GM23338 (cell line): ENCODE results near the gene USP21. TPM values are rescaled to one million over a fixed set of nuclear protein-coding genes. Genes with fewer than 3 reads are reported as not detected.

ENCODE experiments used
- ATAC-seq: fragments of 200-7000 bp; cut with Tn5 transposase; 3 replicates; pipeline ENCODE4 v1.9.1; 2020
- DNase-seq: peaks from one replicate; pipeline ENCODE4 v3.0.0-alpha.2; 2015; ENCODE audit warnings: low spot score
- H2AFZ ChIP-seq: fragments of 200-600 bp; sonication (generic); 2 replicates; pipeline ENCODE4 v1.8.0; 2016; ENCODE audit warnings: antibody characterized with exemption, mild to moderate bottlenecking, moderate library complexity
- H3F3A ChIP-seq: fragments of 200-600 bp; sonication (generic); replicated peaks from 2 replicates; pipeline ENCODE4 v1.8.0; 2017; ENCODE audit warnings: antibody characterized with exemption, mixed run types, low read depth
- H3K27ac ChIP-seq: fragments of 200-600 bp; sonication (generic); 2 replicates; pipeline ENCODE4 v1.6.1; 2016; ENCODE audit warnings: low read depth
- H3K27me3 ChIP-seq: fragments of 200-600 bp; sonication (generic); 2 replicates; pipeline ENCODE4 v1.8.0; 2016; ENCODE audit warnings: mild to moderate bottlenecking, mixed run types, moderate library complexity; ENCODE audit not compliant: insufficient read depth
- H3K36me3 ChIP-seq: fragments of 200-600 bp; sonication (generic); 2 replicates; pipeline ENCODE4 v1.8.0; 2016; ENCODE audit warnings: mild to moderate bottlenecking; ENCODE audit not compliant: insufficient read depth
- H3K4me1 ChIP-seq: fragments of 200-600 bp; sonication (generic); 2 replicates; pipeline ENCODE4 v1.8.0; 2016; ENCODE audit warnings: mild to moderate bottlenecking, moderate library complexity; ENCODE audit not compliant: insufficient read depth
- H3K4me2 ChIP-seq: fragments of 200-600 bp; sonication (generic); 2 replicates; pipeline ENCODE4 v1.7.1; 2017; ENCODE audit warnings: mixed run types
- H3K4me3 ChIP-seq: fragments of 200-600 bp; sonication (generic); 2 replicates; pipeline ENCODE4 v1.6.1; 2016; ENCODE audit warnings: mixed run types
- H3K79me2 ChIP-seq: fragments of 200-600 bp; sonication (generic); replicated peaks from 2 replicates; pipeline ENCODE4 v1.8.0; 2017; ENCODE audit warnings: mild to moderate bottlenecking; ENCODE audit not compliant: insufficient read depth
- H3K9me2 ChIP-seq: fragments of 200-600 bp; sonication (generic); 2 replicates; pipeline ENCODE4 v1.8.0; 2017; ENCODE audit not compliant: insufficient read depth
- H4K20me1 ChIP-seq: fragments of 200-600 bp; sonication (generic); replicated peaks from 2 replicates; pipeline ENCODE4 v1.8.0; 2017; ENCODE audit warnings: mild to moderate bottlenecking; ENCODE audit not compliant: insufficient read depth
- H3K27ac Mint-ChIP-seq: 2 replicates; pipeline ENCODE4 v1.8.0; 2020; ENCODE audit warnings: inconsistent platforms, mild to moderate bottlenecking, moderate library complexity, mixed read lengths
- H3K27me3 Mint-ChIP-seq: 3 replicates; pipeline ENCODE4 v1.8.0; 2022; ENCODE audit warnings: low read depth, mild to moderate bottlenecking, moderate library complexity, mixed read lengths, inconsistent platforms; ENCODE audit not compliant: insufficient read depth, poor library complexity
- H3K36me3 Mint-ChIP-seq: 3 replicates; pipeline ENCODE4 v1.8.0; 2021; ENCODE audit warnings: low read depth, mild to moderate bottlenecking, inconsistent platforms, moderate library complexity, mixed read lengths
- H3K4me1 Mint-ChIP-seq: 3 replicates; pipeline ENCODE4 v1.8.0; 2020; ENCODE audit warnings: mild to moderate bottlenecking, inconsistent platforms, mixed read lengths
- H3K4me3 Mint-ChIP-seq: 3 replicates; pipeline ENCODE4 v1.8.0; 2021; ENCODE audit warnings: moderate library complexity, mild to moderate bottlenecking, inconsistent platforms, mixed read lengths
- H3K9me3 Mint-ChIP-seq: 3 replicates; pipeline ENCODE4 v1.8.0; 2020; ENCODE audit warnings: moderate library complexity, mild to moderate bottlenecking, inconsistent platforms, mixed read lengths
- CREB1 ChIP-seq: fragments of 250-450 bp; sonication (Bioruptor Pico); IDR thresholded peaks from 2 replicates; pipeline ENCODE4 v1.5.0; 2020; ENCODE audit warnings: low read depth, mild to moderate bottlenecking, moderate library complexity
- CTCF ChIP-seq, 2 experiments: fragments of 200-600 bp in 1 of 2; sonication (generic) in 1 of 2; conservative IDR thresholded peaks; 2 replicates each; pipeline versions ENCODE4 v1.5.1 to v1.6.1; 2016 to 2017; ENCODE audit warnings: antibody characterized with exemption in 2 of 2, low read depth in 2 of 2, mild to moderate bottlenecking in 2 of 2, moderate library complexity in 1 of 2
- ETS1 ChIP-seq: IDR thresholded peaks from 2 replicates; pipeline ENCODE4 v1.6.1; 2016; ENCODE audit warnings: antibody characterized with exemption
- EZH2 ChIP-seq: fragments of 200-600 bp; sonication (generic); IDR thresholded peaks from one replicate; pipeline ENCODE4 v1.8.0; 2017; ENCODE audit warnings: antibody characterized with exemption, mild to moderate bottlenecking, low read depth; ENCODE audit not compliant: unreplicated experiment
- EZH2phosphoT487 ChIP-seq: fragments of 200-600 bp; sonication (generic); IDR thresholded peaks from one replicate; pipeline ENCODE4 v1.8.1; 2018; ENCODE audit warnings: antibody characterized with exemption; ENCODE audit not compliant: unreplicated experiment
- JUNB ChIP-seq: IDR thresholded peaks from one replicate; pipeline ENCODE4 v1.6.1; 2016; ENCODE audit warnings: antibody characterized with exemption; ENCODE audit not compliant: unreplicated experiment
- NANOG ChIP-seq: IDR thresholded peaks from 2 replicates; pipeline ENCODE4 v1.6.1; 2016; ENCODE audit warnings: antibody characterized with exemption, borderline replicate concordance
- POLR2AphosphoS5 ChIP-seq: IDR thresholded peaks from 2 replicates; pipeline ENCODE4 v1.6.1; 2016; ENCODE audit warnings: antibody characterized with exemption, low read depth
- REST ChIP-seq: IDR thresholded peaks from one replicate; pipeline ENCODE4 v1.6.1; 2018; ENCODE audit warnings: antibody characterized with exemption; ENCODE audit not compliant: unreplicated experiment
- STAT1 ChIP-seq: IDR thresholded peaks from one replicate; pipeline ENCODE4 v1.6.1; 2016; ENCODE audit warnings: antibody characterized with exemption; ENCODE audit not compliant: unreplicated experiment
- ZNF114 ChIP-seq: fragments of 250-450 bp; sonication (Bioruptor Pico); IDR thresholded peaks from 2 replicates; pipeline ENCODE4 v1.5.0; 2020; ENCODE audit warnings: mild to moderate bottlenecking, moderate library complexity
- ZNF331 ChIP-seq: fragments of 250-450 bp; sonication (Bioruptor Pico); IDR thresholded peaks from 2 replicates; pipeline ENCODE4 v1.5.0; 2020; ENCODE audit warnings: low read depth, mild to moderate bottlenecking, moderate library complexity
- ZNF462 ChIP-seq: fragments of 250-450 bp; sonication (Bioruptor Pico); IDR thresholded peaks from 2 replicates; pipeline ENCODE4 v1.5.0; 2020; ENCODE audit warnings: mild to moderate bottlenecking, moderate library complexity
- polyA plus RNA-seq: library from polyadenylated mRNA; unstranded; fragments of >200 nt; fragmentation: Nextera tagmentation; extraction: Ambion mirVana; gene quantifications from 2 replicates; pipeline ENCODE4 v1.2.1, GENCODE V29; 2016
- total RNA-seq: library from RNA; depleted of rRNA; stranded (reverse); fragments of >200 nt; shearing (Covaris generic); gene quantifications from 2 replicates; pipeline ENCODE4 v1.2.3, GENCODE V29; 2014

Gene USP21
- total and polyA plus RNA-seq, 2 experiments from 2014 or later, result 17.9 to 25.6 TPM

GRCh38 chr1:161168906-161169305 is 9.6 kb downstream of the USP21 start:
- no peaks in the 10 kb centered on the region for H3K27me3 ChIP-seq
- no peak for ATAC-seq
- no peaks in the 10 kb centered on the region for H3K9me3 Mint-ChIP-seq
- no peak overlapping the region for H3K4me2 ChIP-seq
- TF ChIP-seq POLR2AphosphoS5 (no peak), CTCF (conservative IDR thresholded peaks at IDR 0.05; ENCODE audit: low read depth in 2 of 2) (no peak), ZNF462 (CRISPR knock-in tag) (no peak), ZNF114 (CRISPR knock-in tag) (no peak), REST (no peak), EZH2 (no peak), EZH2phosphoT487 (no peak), CREB1 (CRISPR knock-in tag) (no peak), STAT1 (no peak), ETS1 (no peak), JUNB (no peak), ZNF331 (CRISPR knock-in tag) (no peak), NANOG (no peak)
- no peaks in the 10 kb centered on the region; the same call in 1 of the 2 replicates for H4K20me1 ChIP-seq
- peaks cover 21% of the 10 kb centered on the region for H3F3A ChIP-seq
- peaks cover 16% of the 10 kb centered on the region for H3K36me3 ChIP-seq
- H3K79me2 ChIP-seq, result no peaks in the 10 kb centered on the region
- H3K4me3 ChIP-seq, result no peak overlapping the region
- H2AFZ ChIP-seq, result no peak overlapping the region
- no peak overlapping the region for H3K4me3 Mint-ChIP-seq
- H3K27ac Mint-ChIP-seq, result no peak overlapping the region
- H3K4me1 Mint-ChIP-seq, result peaks cover 12% of the 10 kb centered on the region
- no peaks in the 10 kb centered on the region for H3K9me2 ChIP-seq
- H3K27ac ChIP-seq, result no peak overlapping the region
- peaks cover 19% of the 10 kb centered on the region for H3K27me3 Mint-ChIP-seq
- DNase-seq, result no peak
- peaks cover 7% of the 10 kb centered on the region; the same call in 1 of the 2 replicates for H3K4me1 ChIP-seq
- H3K36me3 Mint-ChIP-seq, result peaks cover 44% of the 10 kb centered on the region
